Cortex of kidney (tissue), 1 donor: ENCODE results near the gene CYP4F3.
"Not testable (repeated sequence)": the region's sequence is repeated elsewhere in the genome, so short reads cannot be mapped to it uniquely, and the experiment has no call there.

Experiments
- DNase-seq: peaks from one replicate; lab custom pipeline; 2025; lab: John Stamatoyannopoulos, UW

The CYP4F3 gene, protein sequence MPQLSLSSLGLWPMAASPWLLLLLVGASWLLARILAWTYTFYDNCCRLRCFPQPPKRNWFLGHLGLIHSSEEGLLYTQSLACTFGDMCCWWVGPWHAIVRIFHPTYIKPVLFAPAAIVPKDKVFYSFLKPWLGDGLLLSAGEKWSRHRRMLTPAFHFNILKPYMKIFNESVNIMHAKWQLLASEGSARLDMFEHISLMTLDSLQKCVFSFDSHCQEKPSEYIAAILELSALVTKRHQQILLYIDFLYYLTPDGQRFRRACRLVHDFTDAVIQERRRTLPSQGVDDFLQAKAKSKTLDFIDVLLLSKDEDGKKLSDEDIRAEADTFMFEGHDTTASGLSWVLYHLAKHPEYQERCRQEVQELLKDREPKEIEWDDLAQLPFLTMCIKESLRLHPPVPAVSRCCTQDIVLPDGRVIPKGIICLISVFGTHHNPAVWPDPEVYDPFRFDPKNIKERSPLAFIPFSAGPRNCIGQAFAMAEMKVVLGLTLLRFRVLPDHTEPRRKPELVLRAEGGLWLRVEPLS

DNA sequence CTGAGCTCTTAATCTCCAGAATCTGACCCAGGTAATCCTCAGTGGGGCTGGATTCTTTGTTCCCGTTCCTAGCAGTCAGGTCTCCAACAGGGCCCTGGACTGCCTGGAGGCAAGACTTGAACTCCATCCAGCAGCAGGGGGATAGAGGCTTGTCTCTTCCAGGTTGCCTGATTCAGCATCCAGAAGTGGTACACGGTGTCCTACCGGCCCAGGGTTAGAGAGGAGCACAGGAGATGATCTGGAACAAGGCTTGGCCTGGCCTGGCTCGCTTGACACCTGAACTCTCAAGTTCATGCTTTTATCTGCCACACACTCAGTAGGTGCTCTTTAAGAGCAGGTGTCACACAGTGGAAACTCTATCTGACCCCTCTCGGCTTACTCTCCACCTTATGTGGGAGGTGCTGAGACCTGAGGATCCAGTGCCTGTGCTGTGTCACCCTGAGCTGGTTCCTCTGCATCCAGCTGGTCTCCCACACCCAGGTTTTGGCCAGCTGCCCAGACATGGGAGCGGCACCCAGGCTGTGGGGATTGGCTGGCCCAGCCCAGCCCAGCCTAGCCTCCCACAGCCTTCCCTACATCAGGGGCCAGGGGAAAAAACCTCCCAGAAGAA, at the start of gene CYP4F3:
TSS of gene CYP4F3 (plus strand) at position 604 of the 610 bp plus-strand sequence. CDS start 519 bp downstream, outside the sequence.
- DNase-seq = no peak

DNA sequence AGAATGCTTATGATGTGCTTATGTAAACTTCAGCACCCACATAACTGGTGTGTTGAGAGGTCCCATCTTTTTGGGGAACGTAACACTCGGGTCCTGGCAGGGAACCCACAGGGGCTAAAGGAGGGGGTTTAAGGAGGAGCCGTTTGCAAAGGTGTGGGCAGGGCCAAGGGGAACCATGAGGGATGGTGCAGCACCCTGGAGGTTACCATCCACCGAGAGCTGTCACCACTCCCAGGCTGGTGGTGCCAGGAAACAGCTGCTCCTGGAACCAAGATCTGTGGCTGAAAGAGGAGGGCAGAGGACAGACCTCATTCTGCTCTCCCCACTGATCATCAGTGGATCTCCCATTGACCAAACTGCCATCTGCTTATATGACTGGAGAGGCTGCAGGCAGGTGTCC, 48.9 kb upstream of the CYP4F3 start:
- DNase-seq = no peak

DNA sequence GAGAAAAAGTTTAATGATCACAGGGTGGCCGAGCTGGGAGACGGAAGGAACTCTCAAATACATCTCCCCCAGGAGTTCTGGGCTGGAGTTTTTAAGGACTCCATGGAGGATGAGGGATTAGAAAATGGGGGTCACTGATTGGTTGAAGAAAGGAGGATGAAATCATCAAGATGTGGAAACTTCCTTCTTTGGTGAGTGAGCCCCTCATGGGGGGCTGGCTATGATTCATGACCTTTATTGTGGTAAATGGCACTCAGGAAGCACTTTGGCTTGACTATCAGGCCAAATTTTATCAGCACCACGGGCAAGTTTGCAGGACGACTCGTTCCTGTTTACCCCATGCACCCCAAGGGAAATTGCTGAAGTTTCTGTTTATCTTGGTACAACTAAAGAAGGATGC, 48.2 kb upstream of the CYP4F3 start:
- not testable (repeated sequence) for DNase-seq

DNA sequence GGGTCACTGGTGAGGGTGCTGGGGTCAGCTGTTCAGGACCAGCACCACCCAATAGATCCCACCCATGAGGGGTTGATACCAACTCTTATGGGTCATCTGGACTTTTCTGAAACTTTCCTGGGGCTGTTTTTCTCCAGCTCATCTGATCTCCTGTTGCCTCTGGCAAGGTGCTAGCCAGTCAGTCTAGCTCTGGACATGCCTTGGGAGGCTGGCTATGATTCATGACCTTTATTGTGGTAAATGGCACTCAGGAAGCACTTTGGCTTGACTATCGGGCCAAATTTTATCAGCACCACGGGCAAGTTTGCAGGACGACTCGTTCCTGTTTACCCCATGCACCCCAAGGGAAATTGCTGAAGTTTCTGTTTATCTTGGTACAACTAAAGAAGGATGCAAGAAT, 46.9 kb upstream of the CYP4F3 start:
- not testable (repeated sequence) for DNase-seq

DNA sequence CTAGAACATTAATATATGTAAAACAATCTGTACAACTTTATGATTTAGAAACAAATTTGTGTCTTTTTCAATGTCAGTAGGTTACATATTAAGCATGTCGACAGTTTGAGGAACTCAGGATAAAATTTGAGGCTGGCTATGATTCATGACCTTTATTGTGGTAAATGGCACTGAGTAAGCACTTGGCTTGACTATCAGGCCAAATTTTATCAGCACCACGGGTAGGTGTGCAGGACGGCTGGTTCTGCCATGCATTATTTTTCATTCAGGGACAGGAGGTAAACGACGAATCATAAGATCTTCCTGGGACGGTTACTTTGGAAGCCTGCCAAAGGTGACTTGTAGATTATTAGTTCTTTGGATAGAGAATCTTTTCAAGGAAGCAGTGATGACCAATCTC, 45.6 kb upstream of the CYP4F3 start:
- no peak for DNase-seq

- not testable (repeated sequence) for DNase-seq
These were observed 32.4 kb upstream of the CYP4F3 start for GRCh38 chr19:15607978-15608925.

DNA sequence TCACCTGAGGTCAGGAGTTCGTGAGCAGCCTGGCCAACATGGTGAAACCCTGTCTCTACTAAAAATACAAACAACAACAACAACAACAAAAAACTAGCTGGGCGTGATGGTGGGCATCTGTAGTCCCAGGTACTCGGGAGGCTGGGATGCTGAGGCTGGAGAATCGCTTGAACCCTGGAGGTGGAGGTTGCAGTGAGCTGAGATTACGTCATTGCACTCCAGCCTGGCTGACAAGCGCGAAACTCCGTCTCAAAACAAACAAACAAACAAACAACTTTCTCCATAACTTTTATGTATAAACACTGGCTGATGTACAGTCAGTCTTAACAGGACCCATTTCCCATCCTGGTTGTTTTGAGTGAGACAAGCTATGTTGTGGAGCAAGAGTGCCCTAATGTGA, 31.4 kb upstream of the CYP4F3 start:
- DNase-seq = no peak

DNA sequence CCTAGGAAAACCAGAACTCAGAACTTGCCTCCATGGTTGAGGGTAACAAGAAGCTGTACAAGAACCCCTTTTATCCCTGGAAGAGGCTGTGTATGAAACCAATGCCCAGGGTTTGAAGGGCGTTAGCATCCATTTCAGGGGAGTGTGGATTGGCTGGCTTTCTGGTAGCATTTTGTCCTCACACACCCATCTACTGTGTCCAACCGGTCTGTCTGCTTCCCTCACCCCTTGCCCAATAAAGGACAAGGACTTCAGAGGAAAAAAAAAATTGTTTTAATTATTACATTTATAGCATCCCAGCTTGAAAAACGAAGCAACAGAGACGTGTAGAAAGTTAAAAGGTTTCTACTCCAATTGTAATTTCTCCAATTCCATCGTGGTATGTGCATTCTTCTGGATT, 28.4 kb upstream of the CYP4F3 start:
- no peak for DNase-seq

DNA sequence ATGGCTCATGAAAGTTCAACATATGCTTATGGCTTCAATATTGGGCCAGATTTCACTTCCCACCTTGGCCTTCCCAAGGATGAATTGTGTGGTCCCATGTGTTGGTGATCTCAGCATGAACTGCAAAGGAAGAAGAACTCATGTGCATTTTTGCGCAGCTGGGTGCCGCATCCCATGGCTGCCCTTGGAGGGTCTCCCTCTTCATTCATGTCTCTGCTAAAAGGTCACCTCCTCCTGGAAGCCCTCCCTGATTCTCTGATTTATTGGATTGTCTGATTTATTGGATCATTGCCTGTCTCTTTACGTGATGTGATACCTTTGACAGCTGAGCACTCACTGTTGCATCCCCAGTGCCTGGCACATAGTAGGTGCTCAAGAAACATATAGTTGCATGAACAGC, 27.4 kb upstream of the CYP4F3 start:
- DNase-seq = no peak

- no peak for DNase-seq
These were observed 26.0 kb upstream of the CYP4F3 start, which contains the start of gene CYP4F8 for GRCh38 chr19:15614507-15615379. TSS of gene CYP4F8 (plus strand) at chr19:15615218. CDS start at chr19:15615617, 399 bp downstream.

- no peak for DNase-seq
These were observed 25.2 kb upstream of the CYP4F3 start for GRCh38 chr19:15615526-15615925.

GRCh38 chr19:15616183-15616582, 24.5 kb upstream of the CYP4F3 start:
- no peak for DNase-seq

GRCh38 chr19:15616627-15617270, 23.9 kb upstream of the CYP4F3 start:
- DNase-seq = no peak

DNA sequence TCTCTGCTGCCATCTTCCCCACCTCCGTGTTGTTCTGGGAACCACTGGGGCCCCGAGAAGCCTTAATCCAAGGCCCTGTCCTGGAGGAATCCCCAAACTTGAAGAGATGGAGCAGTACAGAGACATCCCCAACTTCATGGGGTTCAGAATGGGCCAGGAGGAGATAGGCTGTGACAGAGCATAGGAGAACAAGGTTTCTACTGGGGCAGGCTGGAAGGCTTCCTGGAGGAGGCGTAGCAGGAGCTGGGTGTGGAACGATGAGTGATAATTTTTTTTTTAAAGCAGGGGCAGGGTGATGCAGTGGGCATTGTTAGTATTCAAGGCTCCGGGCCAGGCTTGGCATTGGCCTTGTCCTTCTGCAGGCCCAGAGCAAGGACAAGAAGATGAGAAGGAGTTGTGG, 22.4 kb upstream of the CYP4F3 start:
- no peak for DNase-seq

- DNase-seq = no peak
These were observed 18.9 kb upstream of the CYP4F3 start for GRCh38 chr19:15621801-15622200.

DNA sequence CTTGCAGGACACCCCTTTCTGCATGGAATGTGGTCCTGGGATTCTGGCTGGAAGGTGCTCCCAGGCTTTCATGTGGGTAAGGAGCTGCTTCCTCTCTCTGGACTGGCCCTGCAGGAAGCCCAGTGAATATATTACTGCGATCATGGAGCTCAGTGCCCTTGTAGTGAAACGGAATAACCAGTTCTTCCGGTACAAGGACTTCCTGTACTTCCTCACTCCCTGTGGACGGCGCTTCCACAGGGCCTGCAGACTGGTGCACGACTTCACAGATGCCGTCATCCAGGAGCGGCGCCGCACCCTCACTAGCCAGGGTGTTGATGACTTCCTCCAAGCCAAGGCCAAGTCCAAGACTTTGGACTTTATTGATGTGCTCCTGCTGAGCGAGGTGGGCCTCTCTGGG, 17.7 kb upstream of the CYP4F3 start:
- no peak for DNase-seq

GRCh38 chr19:15623711-15624318, 16.9 kb upstream of the CYP4F3 start:
- DNase-seq = no peak

GRCh38 chr19:15628236-15629002, 12.3 kb upstream of the CYP4F3 start:
- no peak for DNase-seq
